H9 (cell line): ENCODE measurements around the gene PLA2G1B. TPM values are rescaled to one million over a fixed set of nuclear protein-coding genes. Genes with fewer than 3 reads are reported as not detected.

Experiments
- DNase-seq: peaks from one replicate; pipeline ENCODE4 v3.0.0-alpha.2; 2017
- H2AFZ ChIP-seq: one replicate; pipeline ENCODE4 v1.6.1; 2013; ENCODE audit warnings: mild to moderate bottlenecking, low read length, control low read depth, moderate library complexity
- H2AK5ac ChIP-seq: 2 replicates; pipeline ENCODE4 v1.6.1; 2013; ENCODE audit warnings: low read length, control low read depth, mixed read lengths; ENCODE audit not compliant: insufficient read length
- H2BK120ac ChIP-seq: one replicate; pipeline ENCODE4 v1.6.1; 2013; ENCODE audit warnings: low read depth, mild to moderate bottlenecking, low read length, control low read depth, inconsistent platforms; ENCODE audit not compliant: poor library complexity, severe bottlenecking
- H2BK12ac ChIP-seq: 2 replicates; pipeline ENCODE4 v1.6.1; 2013; ENCODE audit warnings: low read length, control low read depth, mixed read lengths, low read depth; ENCODE audit not compliant: insufficient read length
- H2BK15ac ChIP-seq: 2 replicates; pipeline ENCODE4 v1.6.1; 2013; ENCODE audit warnings: low read depth, low read length, control low read depth
- H2BK20ac ChIP-seq: one replicate; pipeline ENCODE4 v1.6.1; 2013; ENCODE audit warnings: low read depth, mild to moderate bottlenecking, low read length, control low read depth, inconsistent platforms; ENCODE audit not compliant: poor library complexity, severe bottlenecking
- H2BK5ac ChIP-seq: 2 replicates; pipeline ENCODE4 v1.6.1; 2013; ENCODE audit warnings: low read length, control low read depth, mixed read lengths; ENCODE audit not compliant: insufficient read length
- H3K14ac ChIP-seq: 2 replicates; pipeline ENCODE4 v1.6.1; 2013; ENCODE audit warnings: low read length, control low read depth; ENCODE audit not compliant: insufficient read depth
- H3K18ac ChIP-seq: 2 replicates; pipeline ENCODE4 v1.6.1; 2013; ENCODE audit warnings: low read depth, mild to moderate bottlenecking, mixed read lengths, low read length, control low read depth; ENCODE audit not compliant: insufficient read length
- H3K23ac ChIP-seq: 2 replicates; pipeline ENCODE4 v1.6.1; 2013; ENCODE audit warnings: low read length, control low read depth, mixed read lengths, low read depth; ENCODE audit not compliant: insufficient read length
- H3K23me2 ChIP-seq: 2 replicates; pipeline ENCODE4 v1.6.1; 2013; ENCODE audit warnings: low read depth, mild to moderate bottlenecking, mixed read lengths, low read length, control low read depth; ENCODE audit not compliant: insufficient read length, poor library complexity, severe bottlenecking
- H3K27ac ChIP-seq: 2 replicates; pipeline ENCODE4 v1.5.1; 2013; ENCODE audit warnings: low read length, control low read depth, mixed read lengths, low read depth; ENCODE audit not compliant: insufficient read length
- H3K27me3 ChIP-seq: 2 replicates; pipeline ENCODE4 v1.6.1; 2013; ENCODE audit warnings: low read length, control low read depth, inconsistent platforms; ENCODE audit not compliant: insufficient read depth
- H3K4ac ChIP-seq: 2 replicates; pipeline ENCODE4 v1.6.1; 2013; ENCODE audit warnings: low read depth, mild to moderate bottlenecking, control low read depth, inconsistent platforms, low read length, moderate library complexity
- H3K4me1 ChIP-seq: 2 replicates; pipeline ENCODE4 v1.6.1; 2013; ENCODE audit warnings: low read length, control low read depth, inconsistent platforms; ENCODE audit not compliant: insufficient read depth
- H3K4me2 ChIP-seq: 2 replicates; pipeline ENCODE4 v1.6.1; 2013; ENCODE audit warnings: low read length, control low read depth, mixed read lengths; ENCODE audit not compliant: insufficient read length, insufficient read depth
- H3K56ac ChIP-seq: 2 replicates; pipeline ENCODE4 v1.6.1; 2013; ENCODE audit warnings: low read depth, mild to moderate bottlenecking, mixed read lengths, low read length, control low read depth; ENCODE audit not compliant: insufficient read length
- H3K79me1 ChIP-seq: 2 replicates; pipeline ENCODE4 v1.6.1; 2013; ENCODE audit warnings: low read depth, mild to moderate bottlenecking, moderate library complexity, low read length, control low read depth, inconsistent platforms; ENCODE audit not compliant: insufficient read depth, poor library complexity, severe bottlenecking
- H3K79me2 ChIP-seq: 2 replicates; pipeline ENCODE4 v1.6.1; 2013; ENCODE audit warnings: low read length, control low read depth, inconsistent platforms; ENCODE audit not compliant: insufficient read depth
- H3K9ac ChIP-seq: 2 replicates; pipeline ENCODE4 v1.6.1; 2013; ENCODE audit warnings: low read length, control low read depth, mixed read lengths; ENCODE audit not compliant: insufficient read length; ENCODE audit errors: extremely low read depth
- H3K9me3 ChIP-seq: one replicate; pipeline ENCODE4 v1.6.1; 2013; ENCODE audit warnings: low read depth, low read length, inconsistent platforms; ENCODE audit not compliant: control insufficient read depth
- H3T11ph ChIP-seq: one replicate; pipeline ENCODE4 v1.6.1; 2013; ENCODE audit warnings: mild to moderate bottlenecking, low read length, control low read depth, inconsistent platforms
- H4K20me1 ChIP-seq: one replicate; pipeline ENCODE4 v1.6.1; 2013; ENCODE audit not compliant: control insufficient read depth, insufficient read length, insufficient read depth
- H4K5ac ChIP-seq: 2 replicates; pipeline ENCODE4 v1.6.1; 2013; ENCODE audit warnings: low read depth, mild to moderate bottlenecking, mixed read lengths, low read length, control low read depth; ENCODE audit not compliant: insufficient read length
- H4K8ac ChIP-seq: replicated peaks from 2 replicates; pipeline ENCODE4 v1.6.1; 2013; ENCODE audit warnings: low read length, control low read depth, mixed read lengths, low read depth; ENCODE audit not compliant: insufficient read length
- H4K91ac ChIP-seq: 2 replicates; pipeline ENCODE4 v1.6.1; 2013; ENCODE audit warnings: low read depth, mild to moderate bottlenecking, moderate library complexity, mixed read lengths, low read length, control low read depth; ENCODE audit not compliant: insufficient read length
- H3K27ac Mint-ChIP-seq, 3 experiments: 2 replicates in 2 of 3; 3 replicates in 1 of 3; pipeline ENCODE4 v1.8.0; 2020 to 2021; ENCODE audit warnings: mixed read lengths in 3 of 3, mild to moderate bottlenecking in 1 of 3, moderate library complexity in 1 of 3
- H3K27me3 Mint-ChIP-seq: 2 replicates; pipeline ENCODE4 v1.8.0; 2021; ENCODE audit warnings: low read depth, mild to moderate bottlenecking, moderate library complexity, mixed read lengths
- H3K36me3 Mint-ChIP-seq, 3 experiments: 2 replicates in 2 of 3; 3 replicates in 1 of 3; pipeline ENCODE4 v1.8.0; 2020 to 2021; ENCODE audit warnings: low read depth in 3 of 3, mixed read lengths in 3 of 3; ENCODE audit not compliant: insufficient read depth in 1 of 3
- H3K4me1 Mint-ChIP-seq, 2 experiments: 2 replicates each; pipeline ENCODE4 v1.8.0; 2020; ENCODE audit warnings: mixed read lengths in 2 of 2
- H3K4me3 Mint-ChIP-seq, 2 experiments: 2 replicates in 1 of 2; 3 replicates in 1 of 2; pipeline ENCODE4 v1.8.0; 2020 to 2021; ENCODE audit warnings: mild to moderate bottlenecking in 2 of 2, mixed read lengths in 2 of 2, moderate library complexity in 1 of 2
- H3K9me3 Mint-ChIP-seq, 2 experiments: 2 replicates in 1 of 2; 3 replicates in 1 of 2; pipeline ENCODE4 v1.8.0; 2020; ENCODE audit warnings: mild to moderate bottlenecking in 2 of 2, mixed read lengths in 2 of 2, moderate library complexity in 1 of 2
- WGBS: extraction: QIAGEN DNeasy Blood & Tissue Kit; methylation state at CpG from one replicate; pipeline ENCODE4 v1.1.7; 2013; ENCODE audit warnings: missing lambda C conversion rate, low lambda C conversion rate, mixed read lengths; ENCODE audit not compliant: insufficient read length; ENCODE audit errors: extremely low coverage; 5-methylcytosine and 5-hydroxymethylcytosine counted together
- total RNA-seq: library from RNA; stranded (reverse); gene quantifications from 2 replicates; pipeline ENCODE4 v1.2.1, GENCODE V29; 2021
- TF ChIP-seq, protein P1 (sequence below): fragments of 200-600 bp; sonication (generic); conservative IDR thresholded peaks from 3 replicates; pipeline ENCODE4 v1.8.0; 2021; ENCODE audit warnings: antibody characterized with exemption, mild to moderate bottlenecking

PLA2G1B gene
- total RNA-seq, 1 experiment from 2014 or later, result not detected

DNA sequence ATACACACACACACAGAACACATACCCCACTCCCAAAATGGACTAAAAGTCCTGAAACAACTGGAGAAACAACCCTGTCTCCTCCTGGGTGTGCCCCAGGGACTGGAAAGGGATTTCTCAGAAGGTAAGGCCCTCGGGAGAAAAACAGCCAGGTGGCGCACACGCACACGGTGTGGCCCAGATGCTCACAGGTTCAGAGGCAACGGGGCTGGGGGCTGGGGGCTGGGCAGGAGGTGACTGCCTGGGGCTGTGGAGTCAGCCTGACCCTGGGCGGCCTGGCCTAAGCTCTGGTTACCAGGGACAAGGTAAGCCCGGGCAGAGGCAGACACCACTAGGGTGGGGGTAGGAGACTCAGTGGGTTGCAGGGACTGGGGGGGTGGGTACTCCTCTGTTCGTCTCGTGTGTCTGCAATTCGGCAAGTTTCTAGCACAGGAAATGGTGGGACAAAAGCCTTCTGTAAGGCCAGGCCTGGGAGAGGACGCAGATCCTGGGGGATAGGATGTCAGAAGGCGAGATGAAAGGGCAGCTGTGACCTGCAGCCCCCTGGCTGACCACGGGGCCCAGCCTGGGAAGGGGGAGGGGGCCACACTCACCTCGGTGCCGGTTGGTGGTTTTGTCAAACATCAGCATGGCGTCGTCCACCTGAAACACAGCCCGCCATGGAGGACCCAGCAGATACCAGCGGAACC, 31.0 kb upstream of the PLA2G1B start:
- no peaks in the 10 kb centered on the region for H3K79me2 ChIP-seq
- H4K20me1 ChIP-seq, result peaks cover 2% of the 10 kb centered on the region
- H2BK5ac ChIP-seq, result no peak overlapping the region
- no peak overlapping the region for H2BK120ac ChIP-seq
- H4K91ac ChIP-seq, result no peak overlapping the region
- Mint-ChIP-seq H3K9me3 (no peaks in the 10 kb centered on the region), H3K27ac (peak overlapping the region in 2 of 3 experiments; percentile 71 to 79; a peak in 5 of 7 replicates), H3K36me3 (peaks cover 42 to 81% (median 80%) of the 10 kb centered on the region in 3 experiments), H3K4me1 (peaks cover 52 to 54% of the 10 kb centered on the region in 2 experiments), H3K27me3 (no peaks in the 10 kb centered on the region; the same call in 1 of the 2 replicates), H3K4me3 (no peak overlapping the region)
- no peak overlapping the region for H3K56ac ChIP-seq
- TF ChIP-seq, protein P1, sequence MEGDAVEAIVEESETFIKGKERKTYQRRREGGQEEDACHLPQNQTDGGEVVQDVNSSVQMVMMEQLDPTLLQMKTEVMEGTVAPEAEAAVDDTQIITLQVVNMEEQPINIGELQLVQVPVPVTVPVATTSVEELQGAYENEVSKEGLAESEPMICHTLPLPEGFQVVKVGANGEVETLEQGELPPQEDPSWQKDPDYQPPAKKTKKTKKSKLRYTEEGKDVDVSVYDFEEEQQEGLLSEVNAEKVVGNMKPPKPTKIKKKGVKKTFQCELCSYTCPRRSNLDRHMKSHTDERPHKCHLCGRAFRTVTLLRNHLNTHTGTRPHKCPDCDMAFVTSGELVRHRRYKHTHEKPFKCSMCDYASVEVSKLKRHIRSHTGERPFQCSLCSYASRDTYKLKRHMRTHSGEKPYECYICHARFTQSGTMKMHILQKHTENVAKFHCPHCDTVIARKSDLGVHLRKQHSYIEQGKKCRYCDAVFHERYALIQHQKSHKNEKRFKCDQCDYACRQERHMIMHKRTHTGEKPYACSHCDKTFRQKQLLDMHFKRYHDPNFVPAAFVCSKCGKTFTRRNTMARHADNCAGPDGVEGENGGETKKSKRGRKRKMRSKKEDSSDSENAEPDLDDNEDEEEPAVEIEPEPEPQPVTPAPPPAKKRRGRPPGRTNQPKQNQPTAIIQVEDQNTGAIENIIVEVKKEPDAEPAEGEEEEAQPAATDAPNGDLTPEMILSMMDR, result peak; percentile 59; the same call in 2 of the 3 replicates
- no CpG with 5 or more reads among the region's 19 CpGs for WGBS
- no peak overlapping the region for H3K18ac ChIP-seq
- no peak overlapping the region for H2AFZ ChIP-seq
- no peaks in the 10 kb centered on the region for H3K9me3 ChIP-seq
- no peaks in the 10 kb centered on the region for H3K23me2 ChIP-seq
- no peaks in the 10 kb centered on the region for H3K27me3 ChIP-seq
- no peak overlapping the region for H4K8ac ChIP-seq
- H3K9ac ChIP-seq, result no peak overlapping the region
- no peak overlapping the region for H2BK20ac ChIP-seq
- no peak overlapping the region for H3K4me2 ChIP-seq
- H2BK12ac ChIP-seq, result no peak overlapping the region
- no peak overlapping the region for H2BK15ac ChIP-seq
- DNase-seq, result peak; percentile 91
- no peak overlapping the region for H3K27ac ChIP-seq
- H3K4ac ChIP-seq, result no peak overlapping the region
- H2AK5ac ChIP-seq, result no peak overlapping the region
- H4K5ac ChIP-seq, result no peak overlapping the region
- no peaks in the 10 kb centered on the region for H3K79me1 ChIP-seq
- H3K4me1 ChIP-seq, result peaks cover 9% of the 10 kb centered on the region; the same call in 1 of the 2 replicates
- H3K23ac ChIP-seq, result no peak overlapping the region
- H3T11ph ChIP-seq, result no peak overlapping the region
- H3K14ac ChIP-seq, result no peak overlapping the region
